MCF 10A (cell line): ENCODE measurements around the gene SLC7A1. TPM values are rescaled to one million over a fixed set of nuclear protein-coding genes. Genes with fewer than 3 reads are reported as not detected.

Experiments used
- BruUV-seq: library from RNA; stranded (reverse); fragments of 400-500 nt; replicated peaks from 2 replicates; lab custom pipeline; 2021; lab: Mats Ljungman, UMichigan
- CTCF ChIA-PET: fragments of 300-600 bp; sonication (Branson Sonifier 250); formaldehyde crosslinking; extraction: SDS; loops from one replicate; lab custom pipeline; 2021; ENCODE audit warnings: antibody characterized with exemption, inconsistent platforms; lab: Yijun Ruan, JAX
- POLR2A ChIA-PET: fragments of 300-600, 350-650 bp; sonication (Branson Sonifier 250); formaldehyde crosslinking; extraction: SDS; loops from one replicate; lab custom pipeline; 2020; ENCODE audit warnings: antibody characterized with exemption, inconsistent platforms; lab: Yijun Ruan, JAX
- DNase-seq: peaks from one replicate; pipeline ENCODE4 v3.0.0-alpha.2; 2018; ENCODE audit not compliant: unreplicated experiment
- H3K27ac Mint-ChIP-seq: one replicate; pipeline ENCODE4 v1.8.0; 2022; ENCODE audit warnings: mild to moderate bottlenecking, low read depth, mixed read lengths; ENCODE audit not compliant: unreplicated experiment
- H3K27me3 Mint-ChIP-seq: one replicate; pipeline ENCODE4 v1.8.0; 2022; ENCODE audit warnings: mixed read lengths; ENCODE audit not compliant: insufficient read depth, unreplicated experiment
- H3K36me3 Mint-ChIP-seq: one replicate; pipeline ENCODE4 v1.8.0; 2022; ENCODE audit warnings: mild to moderate bottlenecking, moderate library complexity, mixed read lengths; ENCODE audit not compliant: insufficient read depth, unreplicated experiment
- H3K4me1 Mint-ChIP-seq: one replicate; pipeline ENCODE4 v1.8.0; 2022; ENCODE audit warnings: mixed read lengths; ENCODE audit not compliant: insufficient read depth, unreplicated experiment
- H3K4me3 Mint-ChIP-seq: one replicate; pipeline ENCODE4 v1.8.0; 2022; ENCODE audit warnings: mild to moderate bottlenecking, moderate library complexity, mixed read lengths; ENCODE audit not compliant: unreplicated experiment
- H3K9me3 Mint-ChIP-seq: one replicate; pipeline ENCODE4 v1.8.0; 2022; ENCODE audit warnings: mixed read lengths; ENCODE audit not compliant: unreplicated experiment
- CTCF ChIP-seq: fragments of 200-600 bp; IDR thresholded peaks from one replicate; pipeline ENCODE4 v1.8.0; 2022; ENCODE audit warnings: antibody characterized with exemption, mild to moderate bottlenecking; ENCODE audit not compliant: unreplicated experiment
- intact Hi-C: fragments of 100-400 bp; cut with micrococcal nuclease; formaldehyde crosslinking; loops from 2 replicates; pipeline ENCODE4 v1.14.1; 2022
- total RNA-seq: library from RNA; stranded (reverse); gene quantifications from 2 replicates; pipeline ENCODE4 v1.2.3, GENCODE V29; 2022

Gene SLC7A1
- total RNA-seq, 1 experiment from 2014 or later = 194 TPM

- no TSS peak for BruUV-seq
- no peak overlapping the region for H3K27ac Mint-ChIP-seq
These were observed 16.4 kb downstream of the SLC7A1 start for GRCh38 chr13:29579094-29579493.

DNA sequence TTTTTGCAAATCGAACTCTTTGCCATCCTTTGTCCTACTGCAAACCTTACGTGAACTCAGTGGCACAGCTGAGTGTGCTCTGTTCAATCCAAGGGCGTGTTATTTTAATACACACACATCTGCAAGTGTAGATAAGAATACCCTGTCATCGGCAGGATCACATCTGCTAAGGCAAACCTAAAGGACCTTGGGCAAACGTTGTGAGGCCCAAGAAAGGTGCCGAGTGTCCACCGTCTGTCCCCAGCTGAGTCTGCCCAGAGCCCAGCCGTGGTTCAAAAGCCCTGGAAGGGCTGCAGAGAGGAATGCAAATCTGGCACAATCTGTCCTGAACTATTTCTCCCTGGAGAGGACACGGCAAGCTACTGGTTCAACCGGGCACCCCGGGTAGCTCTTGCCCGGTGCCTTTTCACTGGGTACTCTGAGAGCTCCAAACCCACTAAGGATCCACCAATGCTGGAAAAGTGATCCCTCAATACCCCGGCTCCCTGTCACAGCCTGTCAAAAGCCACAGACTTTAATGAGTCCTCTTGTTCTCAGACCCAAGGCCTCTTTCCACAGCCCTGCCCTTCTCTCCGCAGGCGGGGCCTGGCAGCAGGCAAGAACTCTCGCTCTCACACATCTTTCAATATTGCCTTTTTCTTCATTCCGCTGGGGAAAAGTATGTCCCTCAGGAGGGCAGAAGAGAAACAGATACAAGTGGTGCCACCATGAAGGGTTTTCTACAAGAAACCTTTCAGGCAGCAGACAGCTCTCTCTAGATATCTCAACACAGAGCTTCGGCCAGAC is 17.0 kb downstream of the SLC7A1 start:
- peaks cover 24% of the 10 kb centered on the region for H3K36me3 Mint-ChIP-seq

More at GRCh38 chr13:29579094-29579493, 16.4 kb downstream of the SLC7A1 start:
- Mint-ChIP-seq H3K4me3 (no peak overlapping the region), H3K9me3 (no peaks in the 10 kb centered on the region), H3K36me3 (peaks cover 24% of the 10 kb centered on the region), H3K27me3 (no peaks in the 10 kb centered on the region), H3K4me1 (peaks cover 26% of the 10 kb centered on the region)
- DNase-seq = no peak
- intact Hi-C loops = no loop called here
- POLR2A ChIA-PET = interaction anchor here (0.6 to 9.4 kb wide), 2 partner anchors 11 to 48 kb away, joined by 3 to 55 read pairs; no protein-coding TSS in a partner anchor
- CTCF ChIA-PET = interaction anchor here (0.9 kb wide), 1 partner anchor 14 kb away, joined by 3 read pairs; no protein-coding TSS in a partner anchor
- no peak for TF ChIP-seq CTCF

DNA sequence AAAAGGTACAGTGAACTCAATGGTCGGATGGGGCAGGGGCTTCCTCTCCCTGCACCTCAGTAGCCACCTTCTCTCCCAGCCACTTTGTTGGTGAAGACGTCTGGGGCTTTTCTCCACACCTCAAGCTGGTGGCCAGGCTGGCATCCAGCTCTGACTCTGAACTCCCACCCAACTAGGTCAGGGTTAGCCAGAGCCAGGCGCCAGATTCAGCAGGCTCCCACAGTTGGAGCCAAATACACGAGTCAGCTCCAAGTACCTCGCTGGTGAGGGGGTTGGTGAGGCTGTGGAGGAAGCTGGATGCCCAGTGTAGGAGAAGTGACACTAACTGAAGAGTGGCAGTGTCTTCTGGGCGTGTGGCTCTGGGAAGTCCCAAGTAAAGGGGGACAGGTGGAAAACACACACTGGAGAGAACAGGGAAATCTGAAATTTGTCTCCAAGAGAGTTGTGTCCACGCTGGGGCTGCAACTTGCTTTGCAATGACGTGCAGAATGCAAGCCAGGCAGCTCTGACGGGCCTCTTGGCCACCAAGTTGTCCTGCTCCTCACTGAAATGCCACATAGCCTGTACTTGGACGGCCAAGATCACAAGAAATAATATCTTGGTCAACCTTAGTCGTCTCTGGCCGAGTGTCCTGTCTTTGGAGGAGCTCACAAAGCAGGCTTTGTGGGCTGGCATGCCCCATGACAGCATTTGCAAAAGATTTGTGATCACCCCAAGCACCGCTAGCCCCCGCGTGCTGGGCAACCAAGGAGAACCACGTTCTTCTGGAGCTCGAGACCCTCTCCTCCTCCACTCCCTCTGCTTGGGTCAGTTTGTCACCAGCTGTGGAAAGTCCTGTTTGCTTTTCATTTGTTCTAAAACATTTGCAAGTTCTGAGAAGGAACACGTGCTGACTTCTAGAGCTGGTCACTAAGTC is 18.1 kb downstream of the SLC7A1 start:
- CTCF ChIA-PET = interaction anchor here (0.7 kb wide), 2 partner anchors 47 to 1569 kb away, joined by 3 to 5 read pairs; no protein-coding TSS in a partner anchor
- POLR2A ChIA-PET = interaction anchor here (0.6 to 9.4 kb wide), 2 partner anchors 9 to 99 kb away, joined by 3 to 55 read pairs; no protein-coding TSS in a partner anchor
- H3K4me3 Mint-ChIP-seq = no peak overlapping the region
- H3K9me3 Mint-ChIP-seq = no peaks in the 10 kb centered on the region
- no peak overlapping the region for H3K27ac Mint-ChIP-seq
- intact Hi-C loops = no loop called here
- H3K4me1 Mint-ChIP-seq = peaks cover 25% of the 10 kb centered on the region
- no TSS peak for BruUV-seq
- peaks cover 15% of the 10 kb centered on the region for H3K36me3 Mint-ChIP-seq
- no peak for DNase-seq
- no peaks in the 10 kb centered on the region for H3K27me3 Mint-ChIP-seq
- no peak for TF ChIP-seq CTCF

More for the DNA sequence above, 17.0 kb downstream of the SLC7A1 start:
- H3K4me1 Mint-ChIP-seq = peaks cover 26% of the 10 kb centered on the region
- H3K27ac Mint-ChIP-seq = no peak overlapping the region
- H3K27me3 Mint-ChIP-seq = no peaks in the 10 kb centered on the region
- ChIA-PET POLR2A (interaction anchor here (0.6 to 9.4 kb wide), 2 partner anchors 10 to 48 kb away, joined by 3 to 55 read pairs; no protein-coding TSS in a partner anchor), CTCF (interaction anchor here (0.7 kb wide), 1 partner anchor 1571 kb away, joined by 3 read pairs; no protein-coding TSS in a partner anchor)
- no peak overlapping the region for H3K4me3 Mint-ChIP-seq
- no peak for TF ChIP-seq CTCF
- DNase-seq = no peak
- intact Hi-C loops = no loop called here
- BruUV-seq = no TSS peak
- no peaks in the 10 kb centered on the region for H3K9me3 Mint-ChIP-seq
